OCI-LY1 (cell line): ENCODE results near the gene SNRK.

Experiments used
- CTCF ChIP-seq: fragments of 200-600 bp; sonication (generic), shearing (Covaris generic); IDR thresholded peaks from 2 replicates; pipeline ENCODE4 v1.5.1; 2017; ENCODE audit warnings: mild to moderate bottlenecking, antibody characterized with exemption, low read length, moderate library complexity, mixed read lengths
- EZH2 ChIP-seq: fragments of 200-600 bp; sonication (generic), shearing (Covaris generic); IDR thresholded peaks from 2 replicates; pipeline ENCODE4 v1.8.0; 2017; ENCODE audit warnings: borderline replicate concordance, mixed run types, mild to moderate bottlenecking, antibody characterized with exemption, low read length, moderate library complexity, mixed read lengths

GRCh38 chr3:43288850-43289249, 2.5 kb downstream of the SNRK start:
- TF ChIP-seq CTCF (no peak), EZH2 (no peak)
